OCI-LY1 (cell line): ENCODE measurements around the gene MAPK10.
A peak's percentile ranks its signal among the peaks of the same experiment; 100 is the strongest.

Experiments used
- H2AFZ ChIP-seq: fragments of 200-600 bp; sonication (generic), shearing (Covaris generic); 2 replicates; pipeline ENCODE4 v1.6.0; 2014; ENCODE audit warnings: antibody characterized with exemption, mild to moderate bottlenecking, low read length
- H3F3A ChIP-seq: fragments of 200-600 bp; sonication (generic), shearing (Covaris generic); 2 replicates; pipeline ENCODE4 v1.6.0; 2014; ENCODE audit warnings: mild to moderate bottlenecking, antibody characterized with exemption, low read length, moderate library complexity; ENCODE audit not compliant: insufficient read depth
- H3K27ac ChIP-seq: fragments of 200-600 bp; sonication (generic); 2 replicates; pipeline ENCODE4 v1.5.1; 2014; ENCODE audit warnings: low read length, mixed run types, mild to moderate bottlenecking, low read depth; ENCODE audit not compliant: poor library complexity, severe bottlenecking
- H3K27me3 ChIP-seq: fragments of 200-600 bp; sonication (generic); 2 replicates; pipeline ENCODE4 v1.6.0; 2014; ENCODE audit warnings: antibody characterized with exemption, mild to moderate bottlenecking, low read length, moderate library complexity; ENCODE audit not compliant: insufficient read depth
- H3K36me3 ChIP-seq: fragments of 200-600 bp; sonication (generic); 2 replicates; pipeline ENCODE4 v1.6.1; 2014; ENCODE audit warnings: mild to moderate bottlenecking, antibody characterized with exemption, low read length, moderate library complexity, mixed read lengths; ENCODE audit not compliant: insufficient read depth
- H3K4me1 ChIP-seq: fragments of 200-600 bp; sonication (generic); 2 replicates; pipeline ENCODE4 v1.5.1; 2014; ENCODE audit warnings: mild to moderate bottlenecking, low read length, moderate library complexity; ENCODE audit not compliant: insufficient read depth, severe bottlenecking
- H3K4me2 ChIP-seq: fragments of 200-600 bp; sonication (generic), shearing (Covaris generic); 2 replicates; pipeline ENCODE4 v1.6.1; 2014; ENCODE audit warnings: low read length
- H3K4me3 ChIP-seq: fragments of 200-600 bp; sonication (generic); 2 replicates; pipeline ENCODE4 v1.5.1; 2014; ENCODE audit warnings: low read length, low read depth, mild to moderate bottlenecking, mixed read lengths; ENCODE audit not compliant: poor library complexity, severe bottlenecking
- H3K79me2 ChIP-seq: fragments of 200-600 bp; shearing (Covaris generic); 2 replicates; pipeline ENCODE4 v1.6.1; 2016; ENCODE audit warnings: mixed run types, low read length, mixed read lengths; ENCODE audit not compliant: insufficient read depth
- H3K9ac ChIP-seq: fragments of 200-600 bp; sonication (generic), shearing (Covaris generic); 2 replicates; pipeline ENCODE4 v1.6.1; 2014; ENCODE audit warnings: mild to moderate bottlenecking, low read length, mixed read lengths
- H3K9me2 ChIP-seq: fragments of 200-600 bp; sonication (generic), shearing (Covaris generic); 2 replicates; pipeline ENCODE4 v1.6.1; 2014; ENCODE audit warnings: low read depth, mild to moderate bottlenecking, low read length, mixed read lengths
- H3K9me3 ChIP-seq: fragments of 200-600 bp; shearing (Covaris generic); 2 replicates; pipeline ENCODE4 v1.6.1; 2014; ENCODE audit warnings: low read length, mixed read lengths
- H4K20me1 ChIP-seq: fragments of 200-600 bp; sonication (generic), shearing (Covaris generic); 2 replicates; pipeline ENCODE4 v1.6.0; 2016; ENCODE audit warnings: mild to moderate bottlenecking, low read length; ENCODE audit not compliant: insufficient read depth
- CTCF ChIP-seq: fragments of 200-600 bp; sonication (generic), shearing (Covaris generic); IDR thresholded peaks from 2 replicates; pipeline ENCODE4 v1.5.1; 2017; ENCODE audit warnings: mild to moderate bottlenecking, antibody characterized with exemption, low read length, moderate library complexity, mixed read lengths
- EZH2 ChIP-seq: fragments of 200-600 bp; sonication (generic), shearing (Covaris generic); IDR thresholded peaks from 2 replicates; pipeline ENCODE4 v1.8.0; 2017; ENCODE audit warnings: borderline replicate concordance, mixed run types, mild to moderate bottlenecking, antibody characterized with exemption, low read length, moderate library complexity, mixed read lengths

Gene MAPK10

GRCh38 chr4:86359944-86360478, at the start of gene MAPK10:
Gene MAPK10, minus strand, starts transcription at chr4:86360053.
- no peaks in the 10 kb centered on the region for H3K27me3 ChIP-seq
- peaks cover 33% of the 10 kb centered on the region for H3K4me1 ChIP-seq
- peak within 1 kb of the TSS; percentile 88 for H2AFZ ChIP-seq
- H4K20me1 ChIP-seq: no peaks in the 10 kb centered on the region
- H3K79me2 ChIP-seq: no peaks in the 10 kb centered on the region
- H3K36me3 ChIP-seq: no peaks in the 10 kb centered on the region
- peak within 1 kb of the TSS; percentile 89 for H3K4me2 ChIP-seq
- peak within 1 kb of the TSS; percentile 59 for H3K4me3 ChIP-seq
- no peaks in the 10 kb centered on the region for H3K9me2 ChIP-seq
- H3K27ac ChIP-seq: peak within 1 kb of the TSS; percentile 66
- no peaks in the 10 kb centered on the region for H3F3A ChIP-seq
- H3K9ac ChIP-seq: peak within 1 kb of the TSS; percentile 57
- TF ChIP-seq EZH2 (no peak), CTCF (no peak)
- no peaks in the 10 kb centered on the region for H3K9me3 ChIP-seq

- H3K4me1 ChIP-seq: no peaks in the 10 kb centered on the region
- H3K9me3 ChIP-seq: no peaks in the 10 kb centered on the region
- no peaks in the 10 kb centered on the region for H4K20me1 ChIP-seq
- H3K27ac ChIP-seq: no peak overlapping the region
- H2AFZ ChIP-seq: no peak overlapping the region
- TF ChIP-seq CTCF (no peak), EZH2 (no peak)
- H3K9ac ChIP-seq: no peak overlapping the region
- no peaks in the 10 kb centered on the region for H3F3A ChIP-seq
- H3K79me2 ChIP-seq: no peaks in the 10 kb centered on the region
- no peaks in the 10 kb centered on the region for H3K36me3 ChIP-seq
- no peaks in the 10 kb centered on the region for H3K9me2 ChIP-seq
- H3K4me3 ChIP-seq: no peak overlapping the region
- no peak overlapping the region for H3K4me2 ChIP-seq
- no peaks in the 10 kb centered on the region for H3K27me3 ChIP-seq
Measured at GRCh38 chr4:86403575-86403974, 43.7 kb upstream of the MAPK10 start.

GRCh38 chr4:86401826-86402225, 42.0 kb upstream of the MAPK10 start:
- H3K4me3 ChIP-seq: no peak overlapping the region

More at GRCh38 chr4:86401826-86402225, 42.0 kb upstream of the MAPK10 start:
- Histone ChIP-seq H3F3A (no peaks in the 10 kb centered on the region), H3K27me3 (no peaks in the 10 kb centered on the region), H3K36me3 (no peaks in the 10 kb centered on the region), H3K27ac (no peak overlapping the region), H4K20me1 (no peaks in the 10 kb centered on the region), H3K9me2 (no peaks in the 10 kb centered on the region), H3K4me2 (no peak overlapping the region), H3K79me2 (no peaks in the 10 kb centered on the region), H3K4me1 (no peaks in the 10 kb centered on the region), H2AFZ (no peak overlapping the region), H3K9me3 (no peaks in the 10 kb centered on the region), H3K9ac (no peak overlapping the region)
- TF ChIP-seq EZH2 (no peak), CTCF (no peak)
